Activated naive CD4-positive, alpha-beta T cell (primary cell): Measurements from ENCODE around the gene TTC16.
"Not testable (repeated sequence)": the region's sequence is repeated elsewhere in the genome, so short reads cannot be mapped to it uniquely, and the experiment has no call there.

Experiments used
- DNase-seq, 4 experiments: peaks; one replicate each; lab custom pipeline; 2025; lab: John Stamatoyannopoulos, UW

TTC16 gene

GRCh38 chr9:127769101-127769500 is 53.2 kb downstream of the TTC16 start:
- no peak for DNase-seq

DNA sequence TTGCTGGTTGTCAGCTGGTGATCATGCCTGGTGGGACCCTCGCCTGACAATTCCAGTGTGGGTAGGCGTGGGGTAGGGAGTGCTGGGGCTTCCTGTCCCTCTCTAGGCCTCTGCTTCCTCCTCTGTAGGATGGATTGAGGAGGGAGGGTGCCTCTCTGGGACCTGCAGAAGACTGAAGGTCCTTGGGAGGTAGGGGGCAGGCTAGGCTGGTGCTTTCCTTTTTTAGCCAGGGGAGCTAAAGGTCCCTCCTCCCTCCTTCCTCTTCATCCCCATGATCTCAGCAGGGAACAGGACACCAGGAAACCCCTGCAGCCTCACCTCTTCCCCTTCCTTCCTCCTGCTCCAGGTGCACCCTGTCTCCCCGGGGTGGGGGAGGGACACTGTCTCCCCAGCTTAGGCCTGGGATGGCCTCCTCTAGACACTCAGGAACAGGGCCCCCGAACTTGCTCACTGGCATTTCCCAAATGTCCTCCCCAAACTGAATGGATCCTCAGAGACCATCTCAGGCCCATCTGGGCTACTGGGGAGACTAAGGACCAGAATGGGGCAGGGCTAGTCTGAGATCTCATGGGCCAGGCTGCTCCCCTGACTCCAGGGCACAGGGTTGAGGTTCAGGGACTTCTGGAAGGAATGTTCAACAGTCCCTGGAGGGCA is 54.2 kb downstream of the TTC16 start:
- no peak for DNase-seq

DNA sequence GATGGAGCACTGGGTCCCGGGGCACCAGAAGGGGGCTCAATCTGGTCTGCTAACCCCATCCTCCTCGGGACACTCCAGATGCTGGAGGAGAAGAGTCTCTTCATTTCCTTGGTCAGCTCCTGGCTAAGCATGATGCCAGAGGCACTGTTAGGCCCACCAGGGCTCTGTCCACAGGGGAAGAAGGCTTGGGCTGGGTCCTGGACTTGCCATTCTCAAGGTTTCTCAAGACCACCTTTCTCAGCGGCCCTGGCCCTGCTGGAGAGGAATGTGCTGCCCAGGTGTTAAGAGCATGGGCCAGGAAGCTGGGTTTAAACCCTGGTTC is 54.7 kb downstream of the TTC16 start:
- DNase-seq: no peak

- peak; percentile 82 to 95 (median 90) for DNase-seq
Measured at GRCh38 chr9:127770905-127771569, 55.2 kb downstream of the TTC16 start.

- no peak for DNase-seq
Measured at GRCh38 chr9:127771570-127772189, 55.8 kb downstream of the TTC16 start.

DNA sequence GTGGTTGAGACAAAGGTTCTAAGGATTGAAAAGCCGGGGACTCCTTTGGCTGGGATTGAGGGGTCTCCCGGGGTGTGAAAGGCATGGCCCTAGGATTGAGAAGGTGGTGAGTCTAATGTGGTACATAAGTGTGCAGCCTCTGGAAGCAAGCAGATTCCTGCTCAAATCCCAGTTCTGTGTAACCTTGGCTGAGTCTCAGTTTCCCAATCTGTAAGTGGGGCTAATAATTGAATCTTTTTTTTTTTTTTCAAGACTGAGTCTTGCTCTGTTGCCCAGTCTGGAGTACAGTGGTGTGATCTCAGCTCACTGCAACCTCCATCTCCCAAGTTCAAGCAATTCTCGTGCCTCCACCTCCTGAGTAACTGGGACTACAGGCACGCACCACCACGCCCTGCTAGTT is 56.7 kb downstream of the TTC16 start:
- DNase-seq: no peak

- DNase-seq: no peak
Measured at GRCh38 chr9:127773272-127773671, 57.4 kb downstream of the TTC16 start.

- no peak for DNase-seq
Measured at GRCh38 chr9:127773981-127774380, 58.1 kb downstream of the TTC16 start.

- DNase-seq: peak in 3 of 4 experiments; percentile 23 to 68 (median 53)
Measured at GRCh38 chr9:127776195-127776923, 60.5 kb downstream of the TTC16 start.

GRCh38 chr9:127776924-127777289 is 61.0 kb downstream of the TTC16 start:
- DNase-seq: no peak

- no peak for DNase-seq
Measured at GRCh38 chr9:127777368-127777980, 61.6 kb downstream of the TTC16 start.

GRCh38 chr9:127778280-127779135 is 62.6 kb downstream of the TTC16 start, which contains the start of gene SH2D3C:
Gene SH2D3C, minus strand, starts transcription at chr9:127778666. Its CDS starts 39 bp downstream, at chr9:127778627.
- peak in 2 of 4 experiments; percentile 16 to 37 for DNase-seq

GRCh38 chr9:127779136-127779981 is 63.5 kb downstream of the TTC16 start:
- DNase-seq: no peak

DNA sequence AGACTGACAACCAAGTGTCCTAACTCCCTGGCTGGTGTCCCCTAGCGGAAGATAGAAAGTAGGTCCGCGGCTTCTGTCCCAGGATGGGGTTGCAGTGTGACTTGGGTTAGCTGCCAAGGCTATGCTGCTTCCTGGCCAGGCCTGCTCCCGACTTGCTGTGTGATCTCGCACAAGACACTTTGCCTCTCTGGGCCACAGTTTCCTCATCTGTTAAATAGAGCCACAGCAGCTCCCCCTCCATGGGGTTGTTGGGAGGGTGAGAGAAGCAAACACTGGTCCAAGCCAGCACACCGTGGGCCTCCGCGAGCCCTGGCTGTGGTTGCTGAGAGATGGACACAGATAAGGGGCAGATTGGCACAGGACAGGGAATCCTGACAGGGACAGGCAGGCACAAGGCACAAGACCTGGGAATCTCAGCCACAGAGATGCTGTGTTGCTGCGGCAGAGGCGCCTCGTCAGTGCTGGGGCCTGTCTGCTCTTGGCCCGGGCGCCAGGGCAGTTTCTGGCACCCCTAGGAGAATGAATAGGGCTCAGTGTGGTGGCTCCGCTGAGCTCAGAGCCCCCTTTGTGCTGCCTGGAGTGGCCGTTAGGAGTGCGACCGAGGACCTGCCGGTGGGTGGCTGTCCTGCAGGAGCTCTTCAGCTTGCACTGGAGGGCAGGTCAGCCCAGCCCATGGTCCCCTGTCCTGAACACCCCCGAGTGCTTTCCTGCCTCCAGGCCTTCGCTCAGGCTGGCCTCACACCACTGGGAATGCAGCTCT is 64.4 kb downstream of the TTC16 start:
- DNase-seq: no peak

DNA sequence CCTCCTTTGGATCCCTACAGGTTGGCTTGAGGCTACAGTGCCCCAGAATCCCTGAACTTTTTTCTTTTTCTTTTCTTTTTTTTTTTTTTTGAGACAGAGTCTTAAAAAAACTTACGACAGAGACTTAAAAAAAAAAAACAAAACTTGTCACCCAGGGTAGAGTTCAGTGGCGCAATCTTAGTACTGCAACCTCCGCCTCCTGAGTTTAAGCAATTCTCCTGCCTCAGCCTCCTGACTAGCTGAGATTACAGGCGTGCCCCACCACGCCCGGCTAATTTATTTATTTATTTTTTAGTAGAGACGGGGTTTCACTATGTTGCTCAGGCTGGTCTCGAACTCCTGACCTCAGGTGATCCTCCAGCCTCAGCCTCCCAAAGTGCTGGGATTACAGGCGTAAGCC is 65.0 kb downstream of the TTC16 start:
- DNase-seq: not testable (repeated sequence)
